ENCODE data around the gene S1PR3. TPM values are rescaled to one million over a fixed set of nuclear protein-coding genes. Genes with fewer than 3 reads are reported as not detected.

S1PR3 gene
- total and polyA plus RNA-seq, 2 donors (not counting 3 experiments of a cell fraction or from before 2014, with no cell fraction given): 12.5 to 25.8 TPM

DNA sequence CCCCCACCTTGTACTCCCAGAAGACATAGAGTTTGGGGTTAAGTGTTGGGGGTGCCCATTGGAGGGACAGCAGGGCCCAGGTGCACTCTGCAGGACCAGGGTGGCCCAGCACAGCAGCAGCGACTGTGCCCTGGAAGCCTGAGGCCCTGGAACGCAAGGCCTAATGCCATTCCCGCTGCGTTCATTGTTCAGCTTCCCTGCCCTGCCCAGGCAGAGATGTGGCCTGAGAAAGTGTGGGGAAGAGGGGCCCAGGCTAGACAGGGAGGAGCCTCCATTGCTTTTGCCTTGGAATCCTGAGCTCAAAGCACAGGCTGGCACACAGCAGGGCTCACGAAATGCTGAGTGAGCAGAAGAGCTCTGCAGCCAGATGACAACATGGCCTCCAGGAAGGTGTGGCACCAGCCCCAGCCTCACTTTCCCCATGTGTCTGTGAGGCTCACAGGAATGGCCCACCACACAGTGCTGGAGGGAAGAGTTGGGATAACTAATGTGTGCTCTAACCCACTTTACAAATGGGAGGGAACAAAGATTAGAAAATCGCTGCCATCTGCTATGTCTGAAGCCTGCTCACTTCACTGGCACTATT is 19.4 kb downstream of the S1PR3 start:
- CTCF ChIA-PET: interaction anchor here (0.9 to 2.0 kb wide), 4 partner anchors 9 to 417 kb away, joined by 3 to 17 read pairs (median 4); no protein-coding TSS in a partner anchor
- FAIRE-seq: no peak

More for the DNA sequence above, 19.4 kb downstream of the S1PR3 start:
- intact Hi-C loops (cut with micrococcal nuclease) (no loop called here), dilution Hi-C loops (cut with MboI; ENCODE audit: extremely low pct_ligation_motif_present, low sequenced_read_pairs) (no loop called here)
- TF ChIP-seq JUN (IDR thresholded peaks at IDR 0.05; ENCODE audit: borderline replicate concordance, insufficient read depth, insufficient read length, low read depth): no peak
- no peak for TF ChIP-seq FOS (IDR thresholded peaks at IDR 0.05; ENCODE audit: borderline replicate concordance, insufficient read depth, low read length)
- no peak for TF ChIP-seq POLR2A (IDR thresholded peaks at IDR 0.05; ENCODE audit: low read depth, low read length)
- TF ChIP-seq EZH2 (IDR thresholded peaks at IDR 0.05; ENCODE audit: borderline replicate concordance, low read depth, low read length, severe bottlenecking): no peak
- TF ChIP-seq MYC (IDR thresholded peaks at IDR 0.05; ENCODE audit: low read depth, low read length): no peak
- TF ChIP-seq, protein P1, sequence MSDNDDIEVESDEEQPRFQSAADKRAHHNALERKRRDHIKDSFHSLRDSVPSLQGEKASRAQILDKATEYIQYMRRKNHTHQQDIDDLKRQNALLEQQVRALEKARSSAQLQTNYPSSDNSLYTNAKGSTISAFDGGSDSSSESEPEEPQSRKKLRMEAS (IDR thresholded peaks at IDR 0.05; ENCODE audit: insufficient read depth, insufficient read length): no peak
- TF ChIP-seq, protein P2, sequence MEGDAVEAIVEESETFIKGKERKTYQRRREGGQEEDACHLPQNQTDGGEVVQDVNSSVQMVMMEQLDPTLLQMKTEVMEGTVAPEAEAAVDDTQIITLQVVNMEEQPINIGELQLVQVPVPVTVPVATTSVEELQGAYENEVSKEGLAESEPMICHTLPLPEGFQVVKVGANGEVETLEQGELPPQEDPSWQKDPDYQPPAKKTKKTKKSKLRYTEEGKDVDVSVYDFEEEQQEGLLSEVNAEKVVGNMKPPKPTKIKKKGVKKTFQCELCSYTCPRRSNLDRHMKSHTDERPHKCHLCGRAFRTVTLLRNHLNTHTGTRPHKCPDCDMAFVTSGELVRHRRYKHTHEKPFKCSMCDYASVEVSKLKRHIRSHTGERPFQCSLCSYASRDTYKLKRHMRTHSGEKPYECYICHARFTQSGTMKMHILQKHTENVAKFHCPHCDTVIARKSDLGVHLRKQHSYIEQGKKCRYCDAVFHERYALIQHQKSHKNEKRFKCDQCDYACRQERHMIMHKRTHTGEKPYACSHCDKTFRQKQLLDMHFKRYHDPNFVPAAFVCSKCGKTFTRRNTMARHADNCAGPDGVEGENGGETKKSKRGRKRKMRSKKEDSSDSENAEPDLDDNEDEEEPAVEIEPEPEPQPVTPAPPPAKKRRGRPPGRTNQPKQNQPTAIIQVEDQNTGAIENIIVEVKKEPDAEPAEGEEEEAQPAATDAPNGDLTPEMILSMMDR (IDR thresholded peaks at IDR 0.05; ENCODE audit: extremely low read depth in 1 of 2, insufficient read depth in 1 of 2, low read depth in 1 of 2, low read length in 2 of 2): no peak
- no peak for TF ChIP-seq GATA2 (IDR thresholded peaks at IDR 0.05; ENCODE audit: insufficient read depth, insufficient read length, low read depth, low read length)
- TF ChIP-seq POLR2AphosphoS5 (IDR thresholded peaks at IDR 0.05; ENCODE audit: insufficient read depth, low read depth, low read length): no peak
- POLR2A ChIA-PET: no interaction called here
- H4K20me1 ChIP-seq (replicated peaks; ENCODE audit: control insufficient read depth, extremely low read depth, insufficient read depth, low read length): no peaks in the 10 kb centered on the region
- no peak overlapping the region for H2AFZ ChIP-seq (ENCODE audit: low read depth, low read length)
- no peaks in the 10 kb centered on the region for H3K9me1 ChIP-seq (replicated peaks; ENCODE audit: control insufficient read depth, extremely low read depth, insufficient read depth, low read length)
- BruUV-seq (replicated peaks): no TSS peak
- no peak overlapping the region for H3K9ac ChIP-seq (replicated peaks; ENCODE audit: extremely low read depth, insufficient read depth, low read length)
- no peaks in the 10 kb centered on the region for H3K9me3 ChIP-seq (replicated peaks; ENCODE audit: control insufficient read depth, insufficient read depth, low read length)
- no peak overlapping the region for H3K4me2 ChIP-seq (ENCODE audit: insufficient read depth, low read length)
- DNase-seq (ENCODE audit: low read depth, low spot score): no peak
- H3K27ac ChIP-seq (ENCODE audit: insufficient read depth, low read depth, low read length): no peak overlapping the region
- peaks cover 2% of the 10 kb centered on the region for H3K4me1 ChIP-seq (ENCODE audit: control insufficient read depth, extremely low read depth, insufficient read depth, low read length)
- H3K36me3 ChIP-seq (ENCODE audit: control insufficient read depth in 2 of 2, extremely low read depth in 1 of 2, insufficient read depth in 2 of 2, low read length in 2 of 2): no peaks in the 10 kb centered on the region
- no peaks in the 10 kb centered on the region for H3K79me2 ChIP-seq (ENCODE audit: control insufficient read depth, insufficient read depth, low read length)
- H3K27me3 ChIP-seq (ENCODE audit: control insufficient read depth in 2 of 2, insufficient read depth in 2 of 2, low read length in 2 of 2): peaks cover 0 to 2% of the 10 kb centered on the region in 2 experiments
- no peak overlapping the region for H3K4me3 ChIP-seq (replicated peaks in 1 of 3; ENCODE audit: insufficient read depth in 1 of 3, low read depth in 1 of 3, low read length in 3 of 3)

Data from endothelial cell of umbilical vein (primary cell).